Measurements from ENCODE around the gene MANF. TPM values are rescaled to one million over a fixed set of nuclear protein-coding genes. Genes with fewer than 3 reads are reported as not detected.

MANF gene
- total RNA-seq, 3 donors from 2014 or later: 34.2 to 80.6 (median 40.0) TPM

DNA sequence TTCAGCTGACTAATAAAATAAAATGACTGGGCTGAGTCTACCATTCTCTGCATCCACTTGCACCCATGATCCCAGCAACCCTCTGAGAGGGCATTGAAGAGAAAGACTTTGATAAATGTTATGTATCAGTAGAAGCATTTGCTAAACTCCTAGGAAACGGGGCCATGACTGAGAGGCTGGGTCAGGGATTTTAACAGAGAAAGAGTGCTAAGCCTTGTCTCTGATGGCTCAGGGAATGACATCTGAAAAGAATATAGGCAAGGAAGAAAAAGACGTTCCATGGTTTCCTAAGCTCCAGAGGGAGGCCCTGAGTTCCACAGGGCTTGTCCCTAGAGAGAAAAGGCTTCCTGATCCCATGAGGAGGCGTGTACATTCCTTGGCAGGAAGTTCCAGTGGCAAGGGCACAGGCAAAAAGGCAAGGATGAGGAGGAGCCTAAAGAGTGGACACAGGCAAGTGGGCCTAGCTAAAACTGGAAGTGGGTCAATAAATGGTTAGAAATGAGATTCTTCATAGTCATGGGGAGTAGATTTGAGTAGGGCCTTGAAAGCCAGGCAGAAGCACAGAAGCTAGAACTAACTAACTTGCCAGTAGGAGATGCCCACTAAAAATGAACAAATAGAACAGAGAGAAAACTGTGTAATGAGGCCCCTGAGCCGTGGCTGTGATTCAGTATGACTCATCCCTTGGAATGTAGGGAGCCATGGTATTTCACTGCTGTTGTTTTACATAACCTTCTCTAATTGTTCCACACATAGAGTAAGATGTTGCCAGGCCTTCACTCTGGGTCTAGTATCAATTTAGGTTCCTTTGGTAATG is 44.9 kb upstream of the MANF start:
- TF ChIP-seq POLR2AphosphoS5 (IDR thresholded peaks at IDR 0.05) (peak in 1 of 3 donors; percentile 6), POLR2A (IDR thresholded peaks at IDR 0.05) (no peak)
- intact Hi-C loops (cut with DNase I; ENCODE audit: low total_unique reads): no loop called here
- Histone ChIP-seq H3K4me1 (no peaks in the 10 kb centered on the region), H3K27me3 (no peaks in the 10 kb centered on the region), H3K36me3 (no peaks in the 10 kb centered on the region), H3K9me3 (no peaks in the 10 kb centered on the region), H3K4me3 (no peak overlapping the region), H3K27ac (peak overlapping the region; percentile 34 to 80)
- peak in 1 of 2 donors; percentile 54 for DNase-seq (ENCODE audit: low spot score in 2 of 2)

DNA sequence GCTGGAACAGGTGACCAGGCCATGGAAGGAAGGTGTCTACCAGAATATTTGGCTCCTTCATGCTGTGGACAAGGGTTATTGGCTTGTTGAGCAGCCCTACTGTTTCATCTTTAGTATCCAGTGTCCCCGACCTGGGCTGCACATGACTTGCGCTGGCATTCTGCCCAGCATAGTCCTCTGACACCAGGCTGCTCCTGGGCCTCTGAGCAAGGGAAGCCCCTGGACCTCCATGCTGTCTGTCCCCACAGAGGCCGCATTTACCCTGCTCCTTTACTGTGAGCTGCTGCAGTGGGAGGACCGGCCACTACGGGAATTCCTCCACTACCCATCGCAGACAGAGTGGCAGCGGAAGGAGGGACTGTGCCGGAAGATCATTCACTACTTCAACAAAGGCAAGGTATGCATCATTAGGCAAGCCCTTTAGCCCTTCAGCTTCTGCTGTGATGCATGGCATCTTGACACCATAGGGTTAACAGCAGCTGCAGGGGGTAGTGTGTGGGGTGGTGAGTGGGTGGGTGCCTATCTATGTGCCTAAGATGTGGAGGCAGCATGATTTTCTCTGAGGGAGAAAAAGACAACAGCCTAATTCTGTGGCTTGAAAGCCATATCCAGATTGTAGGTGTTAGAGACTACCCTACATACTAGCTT is 44.0 kb upstream of the MANF start:
- H3K27ac ChIP-seq: peak overlapping the region; percentile 34 to 80
- no peaks in the 10 kb centered on the region for H3K9me3 ChIP-seq
- intact Hi-C loops (cut with DNase I; ENCODE audit: low total_unique reads): no loop called here
- no peaks in the 10 kb centered on the region for H3K27me3 ChIP-seq
- TF ChIP-seq POLR2AphosphoS5 (IDR thresholded peaks at IDR 0.05) (no peak), POLR2A (IDR thresholded peaks at IDR 0.05) (no peak)
- TF ChIP-seq, protein P1, sequence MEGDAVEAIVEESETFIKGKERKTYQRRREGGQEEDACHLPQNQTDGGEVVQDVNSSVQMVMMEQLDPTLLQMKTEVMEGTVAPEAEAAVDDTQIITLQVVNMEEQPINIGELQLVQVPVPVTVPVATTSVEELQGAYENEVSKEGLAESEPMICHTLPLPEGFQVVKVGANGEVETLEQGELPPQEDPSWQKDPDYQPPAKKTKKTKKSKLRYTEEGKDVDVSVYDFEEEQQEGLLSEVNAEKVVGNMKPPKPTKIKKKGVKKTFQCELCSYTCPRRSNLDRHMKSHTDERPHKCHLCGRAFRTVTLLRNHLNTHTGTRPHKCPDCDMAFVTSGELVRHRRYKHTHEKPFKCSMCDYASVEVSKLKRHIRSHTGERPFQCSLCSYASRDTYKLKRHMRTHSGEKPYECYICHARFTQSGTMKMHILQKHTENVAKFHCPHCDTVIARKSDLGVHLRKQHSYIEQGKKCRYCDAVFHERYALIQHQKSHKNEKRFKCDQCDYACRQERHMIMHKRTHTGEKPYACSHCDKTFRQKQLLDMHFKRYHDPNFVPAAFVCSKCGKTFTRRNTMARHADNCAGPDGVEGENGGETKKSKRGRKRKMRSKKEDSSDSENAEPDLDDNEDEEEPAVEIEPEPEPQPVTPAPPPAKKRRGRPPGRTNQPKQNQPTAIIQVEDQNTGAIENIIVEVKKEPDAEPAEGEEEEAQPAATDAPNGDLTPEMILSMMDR (IDR thresholded peaks at IDR 0.05): no peak
- no peak overlapping the region for H3K4me3 ChIP-seq
- DNase-seq (ENCODE audit: low spot score in 2 of 2): no peak
- no peaks in the 10 kb centered on the region for H3K36me3 ChIP-seq
- H3K4me1 ChIP-seq: no peaks in the 10 kb centered on the region

DNA sequence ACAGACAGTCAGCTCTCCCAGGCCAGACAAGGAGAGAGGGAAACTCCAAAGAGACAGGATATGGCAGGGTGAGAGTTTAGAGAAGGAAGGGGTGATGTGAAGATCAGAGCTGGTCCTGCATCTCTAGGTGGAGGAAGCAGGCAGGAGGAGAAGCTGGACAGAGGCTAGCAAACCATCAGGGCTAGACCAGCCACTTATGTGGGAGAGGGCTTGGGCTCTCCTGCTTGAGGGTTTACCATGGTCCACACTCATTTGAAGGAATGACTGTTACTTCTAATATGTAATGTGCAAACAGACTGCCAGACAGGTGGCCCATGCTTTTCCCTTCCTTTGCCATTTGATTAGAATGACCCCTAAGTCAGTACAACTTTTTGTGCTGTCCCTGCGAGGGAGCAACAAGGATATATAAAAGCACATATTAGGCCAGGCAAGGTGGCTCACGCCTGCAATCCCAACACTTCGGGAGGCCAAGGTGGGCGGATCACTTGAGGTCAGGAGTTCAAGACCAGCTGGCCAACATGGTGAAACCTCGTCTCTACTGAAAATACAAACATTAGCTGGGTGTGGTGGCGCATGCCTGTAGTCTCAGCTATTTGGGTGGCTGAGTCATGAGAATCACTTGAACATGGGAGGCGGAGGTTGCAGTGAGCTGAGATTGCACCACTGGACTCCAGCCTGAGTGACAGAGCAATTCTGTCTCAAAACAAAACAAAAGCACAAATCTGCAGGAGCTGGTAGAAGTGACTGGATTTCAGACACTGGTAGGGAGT is 41.0 kb upstream of the MANF start:
- H3K27ac ChIP-seq: no peak overlapping the region

DNA sequence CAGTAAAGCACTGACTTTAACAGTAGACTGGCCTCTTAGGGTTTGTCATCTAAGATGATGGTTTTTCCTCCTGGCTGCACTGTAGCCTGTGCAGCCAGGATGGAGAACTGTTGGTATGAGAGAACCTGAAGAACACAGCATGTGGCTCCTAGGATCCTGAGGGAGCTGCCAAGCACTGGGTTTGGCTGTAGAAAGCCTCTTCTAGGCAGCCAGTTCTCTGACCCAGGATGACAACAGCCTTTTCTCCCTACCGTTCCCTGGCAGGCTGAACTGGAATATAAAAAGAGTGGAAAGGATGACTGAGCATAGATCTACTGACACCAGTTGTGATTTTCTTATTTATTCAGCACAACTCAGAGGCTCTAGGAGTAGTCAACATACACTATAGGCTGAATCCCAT is 34.3 kb upstream of the MANF start:
- Histone ChIP-seq H3K27me3 (no peaks in the 10 kb centered on the region), H3K4me1 (no peaks in the 10 kb centered on the region), H3K4me3 (no peak overlapping the region), H3K27ac (no peak overlapping the region), H3K36me3 (no peaks in the 10 kb centered on the region), H3K9me3 (no peaks in the 10 kb centered on the region)
- no peak for DNase-seq (ENCODE audit: low spot score in 2 of 2)
- intact Hi-C loops (cut with DNase I; ENCODE audit: low total_unique reads): no loop called here
- TF ChIP-seq POLR2A (IDR thresholded peaks at IDR 0.05): no peak
- no peak for TF ChIP-seq POLR2AphosphoS5 (IDR thresholded peaks at IDR 0.05)
- TF ChIP-seq, protein P1 (IDR thresholded peaks at IDR 0.05): no peak

More for the DNA sequence above, 41.0 kb upstream of the MANF start:
- H3K4me1 ChIP-seq: no peaks in the 10 kb centered on the region
- H3K36me3 ChIP-seq: no peaks in the 10 kb centered on the region
- H3K9me3 ChIP-seq: no peaks in the 10 kb centered on the region
- no peaks in the 10 kb centered on the region for H3K27me3 ChIP-seq
- no peak overlapping the region for H3K4me3 ChIP-seq
- intact Hi-C loops (cut with DNase I; ENCODE audit: low total_unique reads): no loop called here
- TF ChIP-seq POLR2AphosphoS5 (IDR thresholded peaks at IDR 0.05): no peak
- no peak for TF ChIP-seq POLR2A (IDR thresholded peaks at IDR 0.05)
- TF ChIP-seq, protein P1 (IDR thresholded peaks at IDR 0.05): no peak
- no peak for DNase-seq (ENCODE audit: low spot score in 2 of 2)

DNA sequence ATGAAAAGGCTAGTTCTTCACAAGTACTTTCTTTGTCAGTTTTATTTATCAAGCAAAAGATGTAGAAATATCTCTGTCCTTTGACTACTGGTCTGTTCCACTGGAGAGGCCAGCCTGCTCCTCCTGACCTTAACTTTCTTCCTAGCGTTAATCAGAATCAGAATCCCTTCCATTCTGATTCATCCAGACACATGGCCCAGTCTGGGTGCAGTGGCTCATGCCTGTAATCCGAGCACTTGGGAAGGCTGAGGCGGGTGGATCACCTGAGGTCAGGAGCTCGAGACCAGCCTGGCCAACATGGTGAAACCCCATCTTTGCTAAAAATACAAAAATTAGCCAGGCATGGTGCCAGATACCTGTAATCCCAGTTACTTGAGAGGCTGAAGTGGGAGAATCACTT is 32.0 kb upstream of the MANF start:
- Histone ChIP-seq H3K27me3 (no peaks in the 10 kb centered on the region), H3K4me1 (no peaks in the 10 kb centered on the region), H3K27ac (no peak overlapping the region), H3K4me3 (no peak overlapping the region), H3K9me3 (no peaks in the 10 kb centered on the region), H3K36me3 (no peaks in the 10 kb centered on the region)
- DNase-seq (ENCODE audit: low spot score in 2 of 2): no peak
- intact Hi-C loops (cut with DNase I; ENCODE audit: low total_unique reads): no loop called here
- TF ChIP-seq, protein P1 (IDR thresholded peaks at IDR 0.05): no peak
- no peak for TF ChIP-seq POLR2AphosphoS5 (IDR thresholded peaks at IDR 0.05)
- TF ChIP-seq POLR2A (IDR thresholded peaks at IDR 0.05): no peak
